DMS153 treated with DMSO at 0.1 percent for 48 hours (cell line): ENCODE measurements around the gene OR6K6.

Source experiments
- DNase-seq: peaks from one replicate; lab custom pipeline; 2025; ENCODE audit not compliant: unreplicated experiment; lab: John Stamatoyannopoulos, UW

The OR6K6 gene, protein sequence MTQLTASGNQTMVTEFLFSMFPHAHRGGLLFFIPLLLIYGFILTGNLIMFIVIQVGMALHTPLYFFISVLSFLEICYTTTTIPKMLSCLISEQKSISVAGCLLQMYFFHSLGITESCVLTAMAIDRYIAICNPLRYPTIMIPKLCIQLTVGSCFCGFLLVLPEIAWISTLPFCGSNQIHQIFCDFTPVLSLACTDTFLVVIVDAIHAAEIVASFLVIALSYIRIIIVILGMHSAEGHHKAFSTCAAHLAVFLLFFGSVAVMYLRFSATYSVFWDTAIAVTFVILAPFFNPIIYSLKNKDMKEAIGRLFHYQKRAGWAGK

DNA sequence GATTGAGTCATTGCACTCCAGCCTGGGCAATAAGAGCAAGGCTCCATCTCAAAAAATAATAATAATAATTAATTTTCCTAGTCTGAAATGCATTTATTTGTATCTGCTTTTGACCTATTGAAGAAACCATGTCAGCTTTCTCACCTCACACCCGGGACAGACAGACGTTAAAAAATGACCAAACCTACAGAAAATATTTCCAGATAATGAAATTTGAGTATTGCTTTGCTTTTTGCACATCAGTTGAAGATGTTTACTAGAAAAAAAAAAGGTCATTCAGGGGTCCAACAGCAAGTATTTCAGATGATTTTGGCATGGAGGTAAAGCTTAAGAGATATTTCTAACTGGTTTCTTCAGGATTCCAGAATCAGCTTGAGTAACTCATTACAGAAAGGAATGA lies at the start of gene OR6K6:
Gene OR6K6 (plus strand): TSS at position 301 of the 400 bp plus-strand sequence. CDS start 168 bp downstream, outside the sequence.
- no peak for DNase-seq

DNA sequence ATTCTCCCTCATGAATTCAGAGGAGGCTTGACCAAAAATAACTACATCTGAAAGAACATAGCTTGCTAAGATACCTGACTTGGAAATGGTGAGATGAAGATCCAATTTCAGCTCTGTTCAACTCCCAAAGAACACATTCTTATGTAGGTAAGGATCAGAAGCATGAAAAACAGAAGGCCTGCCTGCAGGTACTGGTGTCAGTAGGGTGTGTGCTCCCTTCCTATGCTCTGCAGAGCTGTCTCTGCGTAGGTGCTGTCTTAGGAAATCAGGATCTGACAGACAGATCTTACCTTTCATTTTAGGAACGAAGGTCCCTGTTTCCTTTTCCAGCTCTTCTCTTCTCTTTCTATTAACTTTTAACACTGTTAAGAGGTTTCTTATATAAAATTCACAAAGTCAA lies 48.4 kb upstream of the OR6K6 start:
- no peak for DNase-seq

DNA sequence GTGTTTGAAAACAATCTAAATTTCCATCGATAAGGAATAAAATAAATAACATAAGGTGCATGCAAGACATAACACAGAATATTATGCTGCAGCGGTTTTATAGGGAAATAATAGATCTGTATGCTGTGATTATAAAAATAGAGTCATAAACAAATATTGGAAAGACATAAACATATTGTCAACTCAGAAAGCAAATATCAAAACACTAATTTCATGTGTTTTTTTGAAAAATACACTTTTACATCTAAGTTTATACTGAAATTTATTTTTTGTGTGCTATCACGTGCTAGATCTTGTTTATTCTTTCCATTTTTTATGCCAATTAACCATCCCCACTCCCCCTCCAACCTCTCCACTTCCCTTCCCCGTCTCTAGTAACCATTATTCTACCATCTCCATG lies 43.4 kb upstream of the OR6K6 start:
- DNase-seq, result no peak

DNA sequence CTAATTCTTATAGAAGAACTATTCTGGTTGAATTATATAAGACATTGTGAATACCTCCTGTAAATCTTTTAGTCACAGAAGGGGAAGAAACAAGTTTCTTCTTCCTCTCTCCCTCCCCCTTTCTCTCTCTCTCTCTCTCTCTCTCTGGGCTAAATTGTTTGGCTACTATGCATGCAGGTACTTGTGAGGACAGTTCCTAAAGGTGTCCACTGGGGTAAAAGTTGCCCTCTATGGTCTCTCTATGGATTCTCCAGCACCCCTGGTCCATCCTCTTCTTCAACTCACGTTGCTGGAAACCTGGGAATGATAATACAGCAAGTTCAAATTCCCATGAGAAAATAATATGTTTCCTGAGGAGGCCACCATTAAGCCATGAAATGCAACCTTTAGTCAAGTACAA lies 39.8 kb upstream of the OR6K6 start:
- no peak for DNase-seq

DNA sequence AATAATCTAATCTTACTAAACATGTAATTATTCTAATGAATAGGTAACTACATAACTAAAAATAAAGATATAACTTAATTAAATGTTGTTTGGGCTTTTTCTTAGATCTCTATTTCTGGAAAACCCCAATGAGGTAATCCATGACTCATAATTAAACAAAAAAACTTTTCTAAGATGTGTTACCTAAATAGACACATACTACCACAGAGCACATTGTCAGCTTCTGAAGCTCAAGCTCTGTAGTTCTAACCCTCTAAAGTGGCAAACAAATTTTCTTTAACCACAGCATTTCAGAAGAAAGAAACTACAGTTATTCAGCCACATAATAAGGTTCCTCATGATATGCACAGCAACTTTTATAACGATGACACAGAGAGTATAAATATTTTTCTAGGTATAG lies 38.2 kb upstream of the OR6K6 start:
- no peak for DNase-seq

DNA sequence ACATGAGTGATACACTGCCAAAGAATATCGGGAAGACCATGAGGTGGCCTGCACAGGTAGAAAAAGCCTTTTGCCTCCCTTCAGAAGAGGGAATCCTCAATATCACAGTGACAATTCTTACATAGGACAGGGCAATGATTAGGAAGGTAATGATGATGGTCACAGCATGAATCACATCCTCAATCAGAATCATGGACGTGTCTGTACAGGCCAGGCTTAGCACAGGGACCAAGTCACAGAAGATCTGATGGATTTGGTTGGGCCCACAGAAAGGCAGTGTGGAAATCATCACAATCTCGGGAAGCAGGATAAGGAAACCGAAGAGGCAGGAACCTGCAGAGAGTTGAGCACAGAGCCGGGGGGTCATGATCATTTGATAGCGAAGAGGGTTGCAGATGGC lies 37.2 kb upstream of the OR6K6 start:
- no peak for DNase-seq

DNA sequence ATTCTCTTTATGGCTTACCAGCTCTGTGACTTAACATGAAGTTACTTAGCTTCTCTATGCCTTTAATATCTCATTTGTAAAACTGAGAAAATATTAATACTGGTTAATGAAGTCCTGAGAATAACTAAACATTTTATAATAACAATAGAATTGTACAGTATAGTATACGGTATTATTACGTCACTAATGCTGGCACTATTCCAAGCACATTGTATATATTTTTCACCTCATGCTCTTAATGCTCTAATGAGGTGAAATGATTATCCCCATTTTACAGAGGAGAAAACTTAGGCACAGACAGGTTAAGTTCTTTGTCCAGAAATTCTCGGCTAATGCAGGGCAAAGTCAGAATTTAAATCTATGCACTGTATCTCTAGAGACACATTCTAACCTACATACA lies 34.9 kb upstream of the OR6K6 start:
- DNase-seq, result no peak

DNA sequence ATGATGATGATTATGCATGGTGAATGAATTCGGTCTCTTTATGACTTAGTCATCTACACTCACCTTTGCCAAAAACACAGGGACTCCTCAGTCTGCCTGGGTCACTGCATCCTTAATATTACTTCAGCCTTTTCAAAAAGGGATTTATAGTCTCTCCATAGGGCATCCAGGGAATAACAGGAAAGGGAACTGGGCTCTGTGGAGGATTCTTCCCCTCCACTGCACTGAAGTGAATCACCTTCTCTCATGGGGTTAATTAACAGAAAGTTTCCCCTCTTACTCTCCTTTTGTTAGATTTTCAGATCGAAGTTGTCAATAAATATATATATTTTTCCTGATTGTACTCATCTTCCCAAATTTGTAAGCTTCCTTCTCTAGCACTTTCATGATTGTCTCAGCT lies 33.9 kb upstream of the OR6K6 start, which contains the start of gene OR6K3:
Gene OR6K3 (minus strand): TSS at position 101 of the 400 bp plus-strand sequence. CDS start 2,605 bp downstream, outside the sequence.
- DNase-seq, result no peak

DNA sequence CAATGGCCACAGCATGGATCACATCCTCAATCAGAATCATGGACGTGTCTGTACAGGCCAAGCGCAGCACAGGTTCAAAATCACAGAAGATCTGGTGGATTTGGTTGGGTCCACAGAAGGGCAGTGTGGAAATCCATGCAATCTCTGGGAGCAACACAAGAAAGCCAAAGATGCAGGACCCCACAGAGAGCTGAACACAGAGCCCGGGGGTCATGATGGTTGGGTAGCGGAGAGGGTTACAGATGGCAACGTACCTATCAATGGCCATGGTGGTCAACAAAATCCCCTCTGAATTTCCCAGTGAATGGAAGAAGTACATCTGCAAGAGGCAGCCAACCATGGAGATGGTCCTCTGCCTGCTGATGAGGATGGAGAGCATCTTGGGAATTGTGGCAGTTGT lies 30.1 kb upstream of the OR6K6 start:
- DNase-seq, result no peak

DNA sequence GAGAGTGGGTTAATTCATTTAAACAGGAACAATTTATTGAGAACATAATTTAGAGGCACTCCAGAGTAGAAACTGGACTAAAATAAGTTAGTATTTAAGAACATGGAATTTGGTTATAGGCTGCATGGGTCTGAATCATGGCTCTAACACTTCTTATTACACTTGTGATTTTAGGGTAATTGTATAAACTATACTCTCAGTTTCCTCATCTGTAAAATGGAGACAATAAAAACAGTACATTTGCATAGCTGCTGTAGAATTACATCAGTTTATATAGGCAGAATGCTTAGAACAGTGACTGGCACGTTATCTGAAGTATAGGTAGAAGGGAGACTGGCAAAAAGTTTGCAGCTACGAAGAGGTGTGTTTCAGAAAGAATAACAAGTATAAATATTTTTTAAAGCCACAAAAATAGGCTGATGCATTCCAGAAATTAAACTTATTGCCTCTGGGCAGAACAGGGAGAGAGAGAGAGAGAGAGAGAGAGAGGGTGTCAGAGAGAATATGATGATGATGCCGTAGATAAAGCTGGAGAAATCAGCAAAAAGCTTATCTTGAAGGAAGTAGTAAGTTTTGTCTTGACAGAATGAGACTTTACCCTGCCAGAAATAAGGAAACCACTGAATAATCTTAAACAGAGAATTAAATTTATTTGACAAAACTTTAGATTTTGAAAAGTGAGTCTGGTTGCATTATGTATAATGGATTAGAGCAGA lies 25.9 kb upstream of the OR6K6 start:
- DNase-seq, result no peak

DNA sequence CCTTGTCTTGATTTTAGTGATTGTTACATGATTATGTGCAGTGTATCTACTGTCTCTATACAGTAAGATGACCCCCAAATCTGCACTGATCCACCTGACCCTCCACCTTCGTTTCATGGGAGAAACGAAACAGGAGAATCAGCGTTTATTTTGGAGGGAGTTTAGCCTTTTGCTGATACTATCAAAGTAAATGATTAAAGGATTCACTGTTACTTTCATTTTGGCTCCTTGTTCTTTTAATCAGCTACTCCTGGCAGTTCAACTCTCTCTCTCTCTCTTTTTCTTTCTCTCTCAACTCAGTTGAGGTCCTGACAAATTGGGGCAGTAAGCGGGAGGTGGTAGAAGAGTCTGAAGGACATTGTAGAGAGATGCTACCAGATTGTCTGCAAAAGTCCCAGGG lies 24.1 kb upstream of the OR6K6 start:
- DNase-seq, result no peak

DNA sequence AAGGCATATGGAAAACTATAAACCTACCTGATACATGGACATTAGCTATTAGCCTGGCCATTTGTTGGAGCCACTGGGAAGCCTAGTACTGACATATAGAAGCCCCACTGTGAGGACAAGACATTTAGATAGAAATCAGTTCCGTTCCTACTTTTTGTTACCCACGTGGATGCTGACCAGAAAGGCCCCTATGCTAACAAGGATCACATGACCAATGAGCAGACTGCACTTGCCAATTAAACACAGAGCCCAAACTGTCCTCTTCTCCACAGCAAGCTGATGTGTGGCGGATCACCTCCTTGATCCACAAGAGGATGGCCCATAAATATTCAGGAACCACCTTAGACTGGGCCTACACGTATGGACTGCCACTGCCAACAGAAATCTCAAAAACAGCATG lies 22.8 kb upstream of the OR6K6 start:
- DNase-seq, result no peak

DNA sequence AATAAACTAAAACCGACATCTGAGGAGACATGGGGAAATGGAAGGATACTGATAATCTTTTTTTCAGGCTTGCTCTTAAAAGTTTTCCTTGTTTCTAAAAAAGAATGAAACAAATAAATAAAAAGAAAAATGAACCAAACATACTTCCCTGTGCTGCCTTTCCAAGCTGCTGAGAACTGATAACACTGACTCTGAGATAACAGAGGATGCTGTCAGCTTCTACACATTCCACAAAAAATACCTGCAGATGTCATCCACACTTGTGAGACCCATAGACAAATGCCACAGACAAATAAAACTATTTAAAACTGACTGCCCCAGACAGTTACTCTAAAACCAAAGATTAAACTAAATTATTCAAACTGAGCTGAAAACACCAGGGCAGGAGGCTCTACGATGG lies 22.0 kb upstream of the OR6K6 start:
- DNase-seq, result no peak

DNA sequence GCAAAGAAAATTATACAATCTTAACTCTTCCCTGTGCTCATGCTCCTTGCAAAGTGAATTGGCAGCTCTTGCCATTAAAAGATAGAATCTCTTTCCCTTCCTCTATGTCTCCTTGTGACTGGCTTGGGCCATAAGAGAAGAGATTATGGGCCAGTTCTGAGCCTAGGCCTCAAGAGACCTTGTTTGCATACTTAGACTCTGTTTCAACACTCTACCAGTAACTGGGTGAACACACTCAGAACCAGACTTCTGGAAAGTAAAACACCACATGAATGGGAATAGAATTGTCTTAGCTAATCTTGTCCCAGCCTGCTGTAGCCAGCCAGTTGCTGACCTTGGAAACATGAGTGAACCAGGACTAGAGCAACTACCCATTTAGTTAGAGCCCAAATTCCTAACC lies 18.7 kb upstream of the OR6K6 start:
- no peak for DNase-seq

DNA sequence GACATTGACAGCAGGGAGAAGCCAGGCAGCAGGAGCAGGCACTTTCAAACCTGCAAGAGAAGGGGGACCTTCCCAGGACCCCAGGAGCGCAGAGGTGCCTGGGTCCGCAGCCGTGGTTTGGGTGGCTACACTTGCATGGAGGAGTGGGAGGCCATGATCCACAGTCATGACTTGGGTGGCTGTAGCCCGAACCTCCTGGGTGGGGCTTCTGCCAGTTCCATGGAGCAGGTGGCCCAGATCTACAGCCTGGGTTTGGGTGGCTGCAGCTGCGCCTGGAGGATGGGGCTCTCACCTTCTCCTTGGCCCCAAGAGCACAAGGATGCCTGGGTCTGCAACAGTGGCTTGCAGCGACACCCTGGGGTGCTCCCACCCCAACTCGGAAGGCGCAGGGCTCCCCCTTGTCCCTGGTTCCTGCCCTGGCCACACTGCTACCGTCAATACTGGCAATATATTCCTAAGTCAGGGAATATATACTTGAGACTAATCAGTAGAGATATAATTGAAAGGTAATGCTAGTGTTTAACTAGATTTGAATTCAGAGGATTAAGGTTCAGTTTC lies 2.3 kb upstream of the OR6K6 start:
- no peak for DNase-seq

DNA sequence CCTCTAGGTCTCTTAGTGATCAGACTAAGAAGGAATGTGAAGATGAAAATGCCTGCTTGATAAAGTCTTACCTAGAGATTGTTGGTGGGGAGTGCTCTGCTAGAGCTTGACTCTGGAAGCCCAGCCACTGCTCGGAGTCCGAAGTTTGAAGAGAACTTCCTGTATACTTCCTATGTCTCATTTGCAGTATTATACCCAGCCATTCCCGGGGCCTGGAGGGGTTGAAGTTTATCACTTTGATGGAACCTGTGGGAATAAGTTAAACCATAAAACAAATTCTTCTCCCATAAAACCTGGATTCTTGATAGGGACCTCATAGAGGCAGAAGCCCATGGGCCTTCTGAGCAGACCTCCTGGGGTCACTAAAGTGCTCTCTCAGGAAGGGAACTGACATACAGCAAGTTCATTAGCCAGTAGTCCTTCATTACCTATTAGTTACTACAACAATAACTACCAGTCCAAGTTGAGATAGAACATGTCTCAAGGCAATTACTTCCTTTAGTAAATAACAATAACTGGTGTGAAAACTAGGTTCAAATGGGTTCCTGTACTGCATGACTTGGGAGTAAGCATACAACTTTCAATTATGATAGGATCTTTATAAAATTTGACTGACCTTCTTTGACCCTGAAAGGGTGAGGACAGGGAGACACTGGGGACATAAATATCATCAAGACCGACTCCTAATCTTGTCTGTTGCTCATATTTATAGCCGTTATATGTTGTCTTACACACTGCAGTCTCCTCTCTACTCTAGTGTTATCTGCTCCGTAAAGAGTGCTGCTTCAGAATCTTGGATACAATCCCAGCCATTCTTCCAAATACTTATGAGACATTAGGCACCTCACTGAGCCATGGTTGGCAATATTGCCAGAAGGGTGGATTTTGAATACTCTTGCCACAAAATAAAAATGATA lies 17.7 kb downstream of the OR6K6 start, which contains the start of gene OR6N1:
Gene OR6N1 (minus strand): TSS at position 246 of the 917 bp plus-strand sequence. CDS start 5,513 bp downstream, outside the sequence.
- no peak for DNase-seq

DNA sequence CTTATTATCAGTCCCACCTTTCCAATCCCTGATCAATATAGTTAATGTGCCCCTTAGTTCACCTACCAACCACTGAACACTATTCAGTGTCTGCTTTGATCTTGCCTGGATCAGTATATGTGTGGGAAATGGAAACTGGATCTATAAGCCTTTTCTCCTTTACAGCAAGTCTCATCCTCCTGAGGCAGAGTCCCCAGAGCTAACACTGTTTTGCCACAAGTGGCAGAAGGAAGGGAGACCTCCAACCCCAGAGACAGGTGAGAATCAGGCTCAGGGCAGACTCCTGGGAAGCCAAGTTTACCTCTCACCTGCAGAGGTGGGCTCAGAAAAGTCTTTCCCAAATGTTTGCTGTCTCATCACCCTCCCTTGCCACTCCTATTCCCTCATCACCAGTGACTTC lies 26.6 kb downstream of the OR6K6 start, which contains the start of gene OR6N2:
Gene OR6N2 (minus strand): TSS at position 101 of the 400 bp plus-strand sequence. CDS start 3,569 bp downstream, outside the sequence.
- no peak for DNase-seq

DNA sequence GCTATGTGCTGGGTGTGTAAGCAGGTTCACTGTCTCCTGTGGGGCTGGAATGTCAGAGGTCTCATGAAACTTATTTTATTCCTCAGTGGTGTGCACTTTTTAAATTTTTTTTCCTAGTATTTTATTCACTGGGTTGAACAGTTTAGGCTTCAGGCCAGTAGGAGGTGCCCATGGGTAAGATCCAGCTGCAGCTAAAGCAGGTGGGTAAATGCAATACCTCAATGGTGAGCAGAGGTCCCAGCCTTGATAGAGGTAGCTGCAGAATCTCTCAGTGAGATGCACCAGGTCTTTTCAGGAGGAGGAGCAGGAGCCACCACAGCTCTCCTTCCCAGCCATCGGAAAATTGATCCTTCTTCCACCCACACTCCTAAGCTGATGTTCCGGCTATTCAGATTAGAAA lies 39.1 kb downstream of the OR6K6 start:
- no peak for DNase-seq

DNA sequence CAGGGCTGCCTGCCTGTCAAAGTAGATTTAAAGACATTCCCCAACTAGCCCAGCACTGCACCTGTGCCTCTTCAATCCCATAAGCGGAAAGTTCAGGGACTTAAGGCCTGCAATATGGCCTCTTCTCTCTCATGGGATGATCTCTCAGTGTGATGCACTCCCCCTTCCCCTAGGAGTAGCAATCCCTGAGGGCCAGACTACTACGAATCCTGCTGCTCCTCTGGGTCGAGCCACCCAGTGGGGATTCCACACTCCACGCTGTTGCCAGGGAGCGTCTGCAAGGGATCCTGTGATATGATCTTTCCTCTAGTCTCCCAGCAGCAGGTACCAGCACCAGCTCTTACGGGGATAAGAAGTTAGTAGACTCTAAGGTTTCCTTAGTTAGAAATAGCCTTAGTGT lies 39.7 kb downstream of the OR6K6 start:
- no peak for DNase-seq

DNA sequence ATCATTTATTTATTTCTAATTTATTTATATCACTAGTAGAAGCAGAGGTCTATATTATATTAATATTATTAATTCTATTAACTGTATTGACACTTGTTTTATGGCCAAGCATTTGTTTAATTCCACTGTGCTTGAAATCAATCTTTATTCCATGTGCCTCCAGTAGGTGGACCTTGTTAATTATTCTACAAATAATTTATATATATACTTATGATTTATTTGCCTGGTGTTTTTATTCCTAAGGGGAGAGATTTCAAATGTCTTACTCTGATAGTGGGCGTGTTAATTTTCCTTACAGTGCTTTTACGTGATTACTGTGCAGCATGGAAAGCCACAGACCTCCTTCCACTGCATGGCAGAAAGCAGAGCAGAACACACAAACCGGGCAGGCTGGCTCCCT lies 44.0 kb downstream of the OR6K6 start:
- no peak for DNase-seq

DNA sequence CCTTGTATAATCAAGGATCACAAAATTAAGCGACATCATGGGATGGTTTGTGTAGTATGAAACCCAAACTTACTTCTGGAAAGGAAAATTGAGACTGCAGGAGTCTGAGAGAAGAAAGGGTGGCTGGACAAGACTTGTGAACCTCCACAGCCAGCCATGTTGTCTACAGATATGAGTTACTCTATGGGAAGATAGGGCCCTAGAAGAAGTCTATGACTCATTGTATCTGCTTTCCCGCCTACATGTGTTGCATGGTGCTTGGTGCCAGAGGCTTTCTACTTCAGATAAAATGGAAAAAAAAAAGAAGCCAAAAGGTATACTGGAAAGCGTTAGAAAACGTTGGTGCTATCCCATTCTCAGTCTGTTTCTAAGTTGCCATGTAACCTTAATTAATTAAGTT lies 45.2 kb downstream of the OR6K6 start:
- DNase-seq, result no peak
